Thyroid gland (tissue), 4 donors: ENCODE measurements around the gene TLR9. TPM values are rescaled to one million over a fixed set of nuclear protein-coding genes. Genes with fewer than 3 reads are reported as not detected.
A peak's percentile ranks its signal among the peaks of the same experiment; 100 is the strongest.

Source experiments
- DNase-seq, 2 donors: peaks; one replicate each; pipeline ENCODE4 v3.0.0-alpha.2; 2019
- H3K27ac ChIP-seq, 3 donors: fragments of 200-600 bp; sonication (generic); 1 replicate in 2 of 3; 2 replicates in 1 of 3; pipeline ENCODE4 v1.5.1; 2016 to 2019; ENCODE audit warnings: mild to moderate bottlenecking in 1 of 3, moderate library complexity in 1 of 3
- H3K27me3 ChIP-seq: fragments of 200-600 bp; sonication (generic); one replicate; pipeline ENCODE4 v1.5.1; 2019
- H3K36me3 ChIP-seq, 2 donors: fragments of 200-600 bp; sonication (generic); one replicate each; pipeline ENCODE4 v1.5.1; 2016 to 2019
- H3K4me1 ChIP-seq, 2 donors: fragments of 200-600 bp; sonication (generic); one replicate each; pipeline ENCODE4 v1.5.1; 2017 to 2019
- H3K4me3 ChIP-seq, 3 donors: fragments of 200-600 bp; sonication (generic); replicated peaks in 1 of 3; 1 replicate in 2 of 3; 2 replicates in 1 of 3; pipeline ENCODE4 v1.5.1; 2016; ENCODE audit warnings: mild to moderate bottlenecking in 1 of 3
- H3K9me3 ChIP-seq: fragments of 200-600 bp; sonication (generic); one replicate; pipeline ENCODE4 v1.5.1; 2017
- POLR2A ChIP-seq, 2 donors: fragments of 450-650 bp; IDR thresholded peaks; one replicate each; pipeline ENCODE4 v1.6.1; 2017; ENCODE audit warnings: antibody characterized with exemption in 2 of 2, mild to moderate bottlenecking in 2 of 2, moderate library complexity in 1 of 2
- WGBS, 2 donors: methylation state at CpG; one replicate each; pipeline ENCODE4 v1.1.5; 2017; 5-methylcytosine and 5-hydroxymethylcytosine counted together
- intact Hi-C: fragments of 100-400 bp; cut with DNase I; formaldehyde crosslinking; loops from one replicate; pipeline ENCODE4 v1.15.1; 2023
- total RNA-seq, 4 donors: library from RNA; depleted of rRNA; stranded (reverse); fragments of >200 nt; gene quantifications; one replicate each; pipeline ENCODE4 v1.2.3, GENCODE V29; 2016
- TF ChIP-seq, protein P1 (sequence below), 6 experiments: fragments of 200-600 bp in 3 of 6; fragments of 450-650 bp in 3 of 6; sonication (generic) in 3 of 6; IDR thresholded peaks; one replicate each; pipeline ENCODE4 v1.5.1; 2016 to 2019; ENCODE audit warnings: antibody characterized with exemption in 6 of 6, mild to moderate bottlenecking in 2 of 6, inconsistent platforms in 1 of 6, moderate library complexity in 1 of 6

The TLR9 gene
- total RNA-seq, 4 donors from 2014 or later, result 0.40 TPM; not detected in 3

DNA sequence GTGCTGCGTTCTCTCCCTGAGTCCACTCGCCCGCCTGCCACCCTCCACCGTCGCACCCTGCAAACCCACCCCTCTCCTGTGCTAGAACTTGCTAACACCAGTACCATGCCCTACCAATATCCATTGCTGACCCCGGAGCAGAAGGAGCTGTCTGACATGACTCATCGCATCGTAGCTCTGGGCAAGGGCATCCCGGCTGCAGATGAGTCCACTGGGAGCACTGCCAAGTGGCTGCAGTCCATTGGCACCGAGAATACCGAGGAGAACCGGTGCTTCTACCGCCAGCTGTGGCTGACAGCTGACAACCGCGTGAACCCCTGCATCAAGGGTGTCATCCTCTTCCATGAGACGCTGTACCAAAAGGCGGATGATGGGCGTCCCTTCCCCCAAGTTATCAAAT is 32.4 kb downstream of the TLR9 start:
- Histone ChIP-seq H3K36me3 (no peaks in the 10 kb centered on the region), H3K27me3 (no peaks in the 10 kb centered on the region), H3K4me3 (no peak overlapping the region), H3K4me1 (peaks cover 27 to 51% of the 10 kb centered on the region in 2 donors), H3K27ac (no peak overlapping the region), H3K9me3 (no peaks in the 10 kb centered on the region)
- intact Hi-C loops, result loop anchor here (5.0 kb wide), 1 partner anchor 46 kb away; no protein-coding TSS in a partner anchor
- peak; percentile 61 to 66 for DNase-seq
- 84 to 85% methylated on average over 5 to 12 of the region's 18 CpGs for WGBS, 2 donors
- TF ChIP-seq, protein P1, sequence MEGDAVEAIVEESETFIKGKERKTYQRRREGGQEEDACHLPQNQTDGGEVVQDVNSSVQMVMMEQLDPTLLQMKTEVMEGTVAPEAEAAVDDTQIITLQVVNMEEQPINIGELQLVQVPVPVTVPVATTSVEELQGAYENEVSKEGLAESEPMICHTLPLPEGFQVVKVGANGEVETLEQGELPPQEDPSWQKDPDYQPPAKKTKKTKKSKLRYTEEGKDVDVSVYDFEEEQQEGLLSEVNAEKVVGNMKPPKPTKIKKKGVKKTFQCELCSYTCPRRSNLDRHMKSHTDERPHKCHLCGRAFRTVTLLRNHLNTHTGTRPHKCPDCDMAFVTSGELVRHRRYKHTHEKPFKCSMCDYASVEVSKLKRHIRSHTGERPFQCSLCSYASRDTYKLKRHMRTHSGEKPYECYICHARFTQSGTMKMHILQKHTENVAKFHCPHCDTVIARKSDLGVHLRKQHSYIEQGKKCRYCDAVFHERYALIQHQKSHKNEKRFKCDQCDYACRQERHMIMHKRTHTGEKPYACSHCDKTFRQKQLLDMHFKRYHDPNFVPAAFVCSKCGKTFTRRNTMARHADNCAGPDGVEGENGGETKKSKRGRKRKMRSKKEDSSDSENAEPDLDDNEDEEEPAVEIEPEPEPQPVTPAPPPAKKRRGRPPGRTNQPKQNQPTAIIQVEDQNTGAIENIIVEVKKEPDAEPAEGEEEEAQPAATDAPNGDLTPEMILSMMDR (IDR thresholded peaks at IDR 0.05), result no peak
- TF ChIP-seq POLR2A (IDR thresholded peaks at IDR 0.05), result no peak

DNA sequence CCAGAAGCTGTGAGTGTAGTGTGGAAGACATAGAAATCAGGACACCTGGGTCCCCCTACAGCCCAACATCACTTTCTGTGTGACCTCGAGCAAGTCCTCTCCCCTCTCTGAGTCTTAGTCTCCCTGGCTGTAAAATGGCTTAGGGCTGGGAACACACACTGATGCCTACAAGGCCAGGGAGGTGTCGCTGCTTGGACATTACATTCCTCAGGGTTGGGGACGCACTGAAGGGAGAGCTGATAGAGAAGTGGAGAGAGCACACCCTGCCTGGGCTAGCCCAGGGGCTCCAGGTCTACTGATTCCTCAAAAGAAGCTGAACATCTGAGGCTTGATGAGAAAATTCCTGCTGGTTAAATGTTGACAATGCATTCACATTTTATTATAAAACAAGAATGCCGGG is 33.8 kb downstream of the TLR9 start:
- TF ChIP-seq POLR2A (IDR thresholded peaks at IDR 0.05), result no peak
- TF ChIP-seq, protein P1 (IDR thresholded peaks at IDR 0.05), result no peak
- no peaks in the 10 kb centered on the region for H3K27me3 ChIP-seq
- DNase-seq, result no peak
- 93 to 100% methylated on average over 4 of the region's 4 CpGs for WGBS, 2 donors
- no peaks in the 10 kb centered on the region for H3K9me3 ChIP-seq
- H3K27ac ChIP-seq, result no peak overlapping the region
- intact Hi-C loops, result loop anchor here (5.0 kb wide), 1 partner anchor 44 kb away; no protein-coding TSS in a partner anchor
- no peaks in the 10 kb centered on the region for H3K36me3 ChIP-seq
- no peak overlapping the region for H3K4me3 ChIP-seq
- peaks cover 20 to 39% of the 10 kb centered on the region in 2 donors for H3K4me1 ChIP-seq

DNA sequence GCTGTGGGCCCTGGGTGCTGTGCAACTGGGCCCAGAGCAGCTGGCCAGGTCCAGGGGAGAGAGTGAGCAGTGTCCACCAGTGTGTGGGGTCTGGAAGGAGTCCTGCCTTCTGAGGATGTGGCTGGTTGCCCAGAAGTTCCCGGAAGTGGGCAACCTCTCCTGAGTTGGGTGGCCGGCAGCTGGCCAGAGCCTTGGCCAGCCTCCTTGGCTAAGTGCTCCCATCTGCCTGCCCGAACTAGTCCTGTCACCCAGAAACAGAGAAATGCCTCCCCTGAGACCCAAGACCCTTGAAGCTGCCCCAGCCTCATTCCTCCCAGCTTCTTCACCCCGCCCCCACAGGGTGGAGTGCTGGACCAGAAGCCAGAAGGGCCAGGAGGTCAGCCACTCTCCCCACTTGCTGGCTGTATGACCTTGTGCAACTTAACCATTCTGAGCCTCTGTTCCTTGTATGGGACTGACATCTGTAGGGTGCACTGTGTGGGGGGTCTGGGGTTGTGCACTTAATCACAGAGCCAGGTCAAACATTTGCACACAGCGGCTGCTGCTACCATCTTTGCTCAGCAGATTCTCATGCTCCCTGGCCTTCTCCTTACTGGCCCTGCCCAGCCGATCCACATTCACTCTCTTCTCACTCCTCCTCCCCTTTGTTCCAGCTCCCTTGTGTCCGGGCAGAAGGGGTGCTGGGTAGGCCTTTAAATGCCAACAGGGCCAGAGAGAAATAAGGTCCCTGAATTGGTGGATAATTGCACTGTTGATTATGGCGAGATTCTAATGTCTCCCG is 35.0 kb downstream of the TLR9 start:
- intact Hi-C loops, result loop anchor here (5.0 kb wide), 1 partner anchor 43 kb away; no protein-coding TSS in a partner anchor
- no peak overlapping the region for H3K4me3 ChIP-seq

DNA sequence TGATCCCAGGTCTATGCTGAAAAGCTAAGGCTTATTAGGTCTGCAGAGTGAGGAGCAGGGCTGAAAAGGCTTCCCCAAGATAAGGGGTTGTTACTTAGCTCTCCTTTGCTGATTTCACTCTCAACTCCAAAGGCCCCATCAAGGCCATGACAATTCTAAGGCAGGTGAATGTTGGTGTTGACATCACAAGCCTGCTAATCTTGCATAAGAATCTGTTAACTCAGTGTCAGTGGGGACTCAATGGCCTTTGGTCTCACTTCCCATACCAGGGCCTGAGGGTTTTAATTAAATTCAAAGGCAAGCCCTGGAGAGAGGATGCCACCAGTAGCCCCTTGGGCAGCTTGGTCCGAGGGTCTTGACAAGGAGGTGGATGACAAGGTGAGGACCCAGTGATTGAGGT is 36.9 kb downstream of the TLR9 start:
- 90 to 91% methylated on average over 1 of the region's 1 CpG for WGBS, 2 donors
- H3K27ac ChIP-seq, result no peak overlapping the region
- TF ChIP-seq POLR2A (IDR thresholded peaks at IDR 0.05), result no peak
- TF ChIP-seq, protein P1 (IDR thresholded peaks at IDR 0.05), result no peak
- no peak overlapping the region for H3K4me3 ChIP-seq
- H3K36me3 ChIP-seq, result no peaks in the 10 kb centered on the region
- no peaks in the 10 kb centered on the region for H3K9me3 ChIP-seq
- peaks cover 20 to 25% of the 10 kb centered on the region in 2 donors for H3K4me1 ChIP-seq
- no peaks in the 10 kb centered on the region for H3K27me3 ChIP-seq
- intact Hi-C loops, result no loop called here
- DNase-seq, result no peak

More for the DNA sequence above, 35.0 kb downstream of the TLR9 start:
- Histone ChIP-seq H3K4me1 (peaks cover 20 to 31% of the 10 kb centered on the region in 2 donors), H3K27me3 (no peaks in the 10 kb centered on the region), H3K27ac (peak overlapping the region; percentile 2 to 61 (median 53)), H3K9me3 (no peaks in the 10 kb centered on the region), H3K36me3 (no peaks in the 10 kb centered on the region)
- no peak for TF ChIP-seq POLR2A (IDR thresholded peaks at IDR 0.05)
- TF ChIP-seq, protein P1 (IDR thresholded peaks at IDR 0.05), result no peak
- peak; percentile 68 to 77 for DNase-seq
- WGBS, 2 donors, result 52 to 65% methylated on average over 7 to 8 of the region's 9 CpGs

DNA sequence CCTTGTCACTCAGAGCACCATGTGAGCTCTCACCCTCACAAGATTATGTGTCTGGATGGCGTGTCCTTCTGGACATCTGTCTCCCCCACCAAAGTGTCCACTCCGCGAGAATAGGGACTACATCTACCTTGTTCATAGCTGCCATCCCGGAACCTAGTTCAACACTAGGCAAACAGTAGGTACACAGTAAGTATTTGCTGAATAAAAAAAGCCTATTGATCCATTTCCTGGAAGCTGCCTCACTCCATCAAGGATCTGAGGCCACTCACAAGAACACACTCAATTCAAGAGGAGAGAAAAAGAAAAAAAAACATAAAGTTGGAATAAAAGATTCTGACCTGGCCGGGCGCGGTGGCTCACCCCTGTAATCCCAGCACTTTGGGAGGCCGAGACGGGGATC is 38.7 kb downstream of the TLR9 start:
- TF ChIP-seq POLR2A (IDR thresholded peaks at IDR 0.05), result no peak
- TF ChIP-seq, protein P1 (IDR thresholded peaks at IDR 0.05), result no peak
- H3K27ac ChIP-seq, result no peak overlapping the region
- intact Hi-C loops, result no loop called here
- no peak for DNase-seq
- H3K36me3 ChIP-seq, result no peaks in the 10 kb centered on the region
- 90 to 95% methylated on average over 9 of the region's 9 CpGs for WGBS, 2 donors
- H3K27me3 ChIP-seq, result no peaks in the 10 kb centered on the region
- peaks cover 37 to 43% of the 10 kb centered on the region in 2 donors for H3K4me1 ChIP-seq
- no peak overlapping the region for H3K4me3 ChIP-seq
- no peaks in the 10 kb centered on the region for H3K9me3 ChIP-seq
